Duodenal mucosa (tissue), 2 donors: ENCODE measurements around the gene RPUSD3.
"Not testable (repeated sequence)": the region's sequence is repeated elsewhere in the genome, so short reads cannot be mapped to it uniquely, and the experiment has no call there.

Source experiments
- H3K27ac ChIP-seq: one replicate; pipeline ENCODE4 v1.7.0; 2013; ENCODE audit warnings: low read depth, low read length
- H3K27me3 ChIP-seq, 2 donors: one replicate each; pipeline ENCODE4 v1.7.0; 2013; ENCODE audit warnings: low read length in 2 of 2, control low read depth in 1 of 2; ENCODE audit not compliant: insufficient read depth in 2 of 2, control insufficient read depth in 1 of 2
- H3K36me3 ChIP-seq, 2 donors: one replicate each; pipeline ENCODE4 v1.7.0; 2013; ENCODE audit warnings: low read length in 2 of 2, control low read depth in 1 of 2; ENCODE audit not compliant: insufficient read depth in 2 of 2, control insufficient read depth in 1 of 2
- H3K4me1 ChIP-seq, 2 donors: one replicate each; pipeline ENCODE4 v1.7.0; 2013; ENCODE audit warnings: low read length in 2 of 2, control low read depth in 1 of 2; ENCODE audit not compliant: insufficient read depth in 2 of 2, control insufficient read depth in 1 of 2
- H3K4me3 ChIP-seq, 2 donors: one replicate each; pipeline ENCODE4 v1.7.0; 2013; ENCODE audit warnings: low read length in 2 of 2, low read depth in 1 of 2
- H3K9ac ChIP-seq, 2 donors: one replicate each; pipeline ENCODE4 v1.7.0; 2013; ENCODE audit warnings: low read length in 2 of 2, low read depth in 1 of 2
- H3K9me3 ChIP-seq, 2 donors: one replicate each; pipeline ENCODE4 v1.7.0; 2013; ENCODE audit warnings: low read length in 2 of 2, control low read depth in 1 of 2; ENCODE audit not compliant: control insufficient read depth in 1 of 2

RPUSD3 gene

DNA sequence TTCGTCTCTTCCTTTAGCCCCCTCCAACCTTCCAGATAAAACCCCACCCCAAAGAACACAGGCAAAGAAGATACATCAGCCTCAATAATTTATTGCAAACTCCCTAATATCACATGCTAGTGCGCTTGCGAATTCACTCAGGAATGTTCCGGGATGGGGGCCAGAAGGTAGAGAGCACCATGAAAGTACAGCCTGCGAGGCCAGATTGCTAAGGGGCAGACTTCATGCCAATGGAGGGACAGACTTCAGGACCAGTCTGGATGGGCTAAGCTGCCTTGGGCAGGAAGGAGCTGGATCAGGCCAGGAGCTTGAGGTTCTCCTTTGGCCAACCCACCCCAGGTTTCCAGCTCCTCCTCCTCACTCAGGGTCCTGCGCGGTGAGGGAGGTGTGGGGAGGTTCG lies 22.8 kb upstream of the RPUSD3 start:
- Histone ChIP-seq H3K27ac (no peak overlapping the region), H3K9ac (no peak overlapping the region), H3K4me1 (peaks cover 0 to 5% of the 10 kb centered on the region in 2 donors)

DNA sequence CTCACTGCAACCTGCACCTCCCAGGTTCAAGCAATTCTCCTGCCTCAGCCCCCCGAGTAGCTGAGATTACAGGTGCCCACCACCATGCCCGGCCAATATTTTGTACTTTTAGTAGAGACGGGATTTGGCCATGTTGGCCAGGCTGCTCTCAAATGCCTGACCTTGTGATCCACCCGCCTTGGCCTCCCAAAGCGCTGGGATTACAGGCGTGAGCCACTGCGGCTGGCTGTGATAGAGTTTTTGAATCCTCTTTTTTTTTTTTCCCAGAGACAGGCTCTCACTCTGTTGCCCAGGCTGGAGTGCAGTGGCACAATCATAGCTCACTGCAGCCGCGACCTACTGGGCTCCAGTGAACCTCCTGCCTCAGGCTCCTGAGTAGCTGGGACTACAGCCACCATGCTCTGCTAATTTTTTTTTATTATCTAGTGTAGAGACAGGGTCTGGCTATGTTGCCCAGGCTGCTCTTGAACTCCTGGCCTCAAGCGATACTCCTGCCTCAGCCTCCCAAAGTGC lies 21.4 kb upstream of the RPUSD3 start:
- not testable (repeated sequence) for H3K9me3 ChIP-seq, H3K27me3 ChIP-seq, H3K36me3 ChIP-seq, H3K4me1 ChIP-seq, H3K4me3 ChIP-seq, H3K27ac ChIP-seq, H3K9ac ChIP-seq

More for the DNA sequence above, 22.8 kb upstream of the RPUSD3 start:
- Histone ChIP-seq H3K4me3 (no peak overlapping the region), H3K27me3 (no peaks in the 10 kb centered on the region), H3K36me3 (no peaks in the 10 kb centered on the region), H3K9me3 (no peaks in the 10 kb centered on the region)

DNA sequence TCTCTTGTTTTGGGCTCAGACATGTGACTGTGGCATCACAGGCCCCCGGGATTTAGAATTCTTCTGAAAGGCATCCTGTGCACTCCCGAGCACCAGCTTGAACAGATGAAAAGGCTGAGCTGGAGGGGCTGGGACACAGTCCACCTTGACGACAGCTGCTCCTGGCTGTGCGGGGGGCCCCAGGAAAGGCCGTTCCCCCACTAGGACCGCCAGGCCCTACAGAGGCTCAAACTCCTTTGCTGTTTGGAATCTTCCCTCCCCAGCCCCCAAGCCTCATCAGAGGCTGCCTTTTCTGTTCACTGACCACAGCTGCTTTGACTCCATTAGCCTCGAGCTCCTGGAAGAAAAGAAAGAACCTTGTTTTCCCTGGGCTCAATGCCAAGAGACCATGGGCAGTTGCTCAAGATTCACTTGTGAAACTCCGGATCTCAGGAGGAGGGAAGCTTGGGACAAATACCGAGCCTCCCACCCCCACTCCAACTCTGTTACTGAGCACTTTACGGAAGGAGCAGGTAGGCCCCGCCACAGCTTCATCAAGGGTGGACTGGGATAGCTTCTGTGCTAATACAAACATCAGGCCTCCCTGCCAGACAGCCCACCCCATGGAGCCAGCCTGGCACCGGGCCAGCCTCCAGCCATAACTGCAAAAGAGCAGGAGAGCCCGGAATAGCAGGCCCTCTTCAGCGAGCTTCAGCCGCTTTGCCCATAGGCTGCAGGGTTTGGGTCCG lies 20.6 kb upstream of the RPUSD3 start:
- peaks cover 0 to 5% of the 10 kb centered on the region in 2 donors for H3K4me1 ChIP-seq
- peak overlapping the region; percentile 20 for H3K27ac ChIP-seq
- H3K36me3 ChIP-seq, result no peaks in the 10 kb centered on the region
- no peaks in the 10 kb centered on the region for H3K27me3 ChIP-seq
- H3K9ac ChIP-seq, result no peak overlapping the region
- no peaks in the 10 kb centered on the region for H3K9me3 ChIP-seq
- H3K4me3 ChIP-seq, result no peak overlapping the region

DNA sequence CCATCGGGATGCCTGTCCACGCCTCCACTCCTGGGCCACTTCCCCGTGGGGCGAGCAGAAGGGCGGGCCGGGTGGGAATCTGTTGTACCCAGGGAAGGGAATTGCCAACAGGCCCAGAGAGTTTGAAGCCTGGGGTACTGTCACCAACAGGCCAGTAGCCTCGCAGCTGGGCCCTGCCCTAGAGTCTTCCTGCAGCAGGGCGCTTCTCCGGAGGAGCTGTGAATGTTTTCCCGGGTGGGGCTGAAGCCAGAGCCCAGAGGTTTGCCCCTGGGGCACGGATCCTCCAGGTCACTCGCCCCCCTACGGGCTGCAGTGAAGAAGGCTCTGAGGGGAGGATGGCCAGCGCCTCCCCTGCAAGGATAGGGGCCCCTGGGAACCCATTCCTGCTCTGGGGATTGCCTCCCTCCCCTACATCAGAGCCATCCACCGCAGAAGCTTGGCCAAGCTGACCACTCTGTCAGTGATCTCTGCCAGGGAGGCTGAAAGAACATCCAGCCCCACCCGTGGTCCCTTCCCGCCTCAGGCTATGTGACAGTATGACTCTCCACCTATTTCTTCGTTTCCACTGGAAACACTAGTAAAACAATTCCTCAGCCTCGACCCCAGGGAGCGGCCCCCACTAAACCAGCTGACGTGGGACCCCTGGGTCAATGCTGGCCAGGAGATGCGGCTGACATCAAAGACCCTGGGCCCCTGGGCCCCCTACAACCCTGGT lies 19.4 kb upstream of the RPUSD3 start:
- Histone ChIP-seq H3K27me3 (no peaks in the 10 kb centered on the region), H3K27ac (no peak overlapping the region), H3K36me3 (no peaks in the 10 kb centered on the region), H3K4me3 (peak overlapping the region; percentile 35 to 60), H3K9ac (peak overlapping the region in 1 of 2 donors; percentile 25), H3K4me1 (peaks cover 0 to 5% of the 10 kb centered on the region in 2 donors), H3K9me3 (no peaks in the 10 kb centered on the region)

DNA sequence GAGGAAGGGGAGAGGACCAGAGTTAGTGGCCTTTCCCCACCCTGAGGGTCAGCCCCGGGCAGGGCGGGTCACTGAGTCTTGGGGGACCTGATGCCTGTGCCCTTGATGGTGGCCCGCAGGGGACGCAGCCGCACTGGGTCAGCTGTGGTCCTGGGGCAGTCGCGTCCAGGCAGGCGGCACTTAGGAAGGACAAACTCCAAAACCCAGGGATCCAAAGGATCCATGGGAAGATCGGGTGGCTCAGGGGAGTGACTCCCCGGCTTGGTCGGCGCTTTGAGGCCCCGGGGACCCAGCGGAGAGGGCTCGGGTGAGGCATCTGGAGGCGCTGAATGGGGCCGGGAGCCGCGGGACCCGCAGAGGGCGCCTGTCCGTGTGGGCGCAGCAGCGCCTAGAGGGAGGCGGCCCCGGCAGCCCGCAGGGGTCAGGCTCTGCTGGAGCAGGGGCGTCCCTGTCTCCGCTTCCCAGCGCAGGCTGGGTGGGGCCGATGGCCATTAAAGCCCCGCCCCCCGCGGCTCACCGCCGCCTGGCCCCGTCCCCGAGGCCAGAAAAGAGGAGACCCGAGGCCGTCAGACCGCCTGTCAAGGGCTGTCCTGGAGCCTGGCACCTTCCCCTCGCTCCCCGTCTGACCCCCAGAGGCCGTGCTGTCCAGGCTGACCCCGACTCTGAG lies 18.7 kb upstream of the RPUSD3 start:
- H3K36me3 ChIP-seq, result no peaks in the 10 kb centered on the region
- peak overlapping the region; percentile 35 to 60 for H3K4me3 ChIP-seq
- no peaks in the 10 kb centered on the region for H3K9me3 ChIP-seq
- no peaks in the 10 kb centered on the region for H3K27me3 ChIP-seq
- H3K9ac ChIP-seq, result peak overlapping the region in 1 of 2 donors; percentile 25
- H3K27ac ChIP-seq, result no peak overlapping the region
- H3K4me1 ChIP-seq, result peaks cover 0 to 5% of the 10 kb centered on the region in 2 donors

DNA sequence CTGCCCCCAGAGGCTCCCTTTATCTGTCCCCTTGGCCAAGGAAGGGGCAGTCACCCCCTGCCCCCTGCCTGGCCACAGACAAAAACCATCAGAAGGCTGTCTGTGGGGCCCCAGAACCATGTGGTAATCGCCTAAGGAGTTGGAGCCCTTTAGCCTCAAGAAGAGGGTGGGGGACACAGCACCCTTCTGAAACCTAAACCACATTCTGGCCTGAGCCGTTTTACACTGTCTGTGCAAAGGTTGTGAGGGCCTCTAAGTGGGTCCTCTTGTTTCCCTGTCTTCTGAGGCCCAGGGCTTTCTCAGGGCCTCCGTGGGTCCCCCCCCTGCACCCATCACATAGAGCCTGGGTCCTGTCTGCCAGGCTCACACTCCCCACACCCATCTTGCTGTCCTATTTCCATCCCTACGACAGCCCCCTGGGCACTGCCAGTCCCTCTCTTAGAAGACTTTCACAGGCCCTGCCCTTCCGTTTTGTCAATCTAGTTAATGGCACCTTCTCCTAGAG lies 17.9 kb upstream of the RPUSD3 start:
- Histone ChIP-seq H3K9me3 (no peaks in the 10 kb centered on the region), H3K4me1 (peaks cover 0 to 5% of the 10 kb centered on the region in 2 donors), H3K36me3 (no peaks in the 10 kb centered on the region), H3K9ac (no peak overlapping the region), H3K27ac (no peak overlapping the region), H3K27me3 (no peaks in the 10 kb centered on the region), H3K4me3 (no peak overlapping the region)

DNA sequence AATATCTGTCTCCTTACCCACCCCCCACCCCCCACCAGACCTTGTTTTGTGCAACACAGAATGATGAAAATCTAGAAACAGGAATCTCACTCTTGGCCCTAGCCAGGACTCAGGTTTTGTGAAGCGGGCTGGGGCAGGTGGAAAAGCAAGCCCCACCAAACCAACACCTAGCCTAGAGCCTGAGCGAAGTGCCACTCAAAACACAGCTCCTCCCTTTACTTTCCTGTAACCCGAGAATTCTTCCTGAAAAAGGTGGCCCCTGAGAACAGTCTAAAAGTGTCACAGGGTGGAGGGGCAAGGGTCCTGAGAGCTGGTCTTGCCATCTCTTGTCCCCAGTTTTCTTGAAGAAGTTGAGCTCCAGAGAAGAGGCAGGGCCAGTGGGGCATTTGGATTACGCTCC lies 17.4 kb upstream of the RPUSD3 start:
- no peaks in the 10 kb centered on the region for H3K9me3 ChIP-seq
- H3K27me3 ChIP-seq, result no peaks in the 10 kb centered on the region
- peaks cover 0 to 5% of the 10 kb centered on the region in 2 donors for H3K4me1 ChIP-seq
- H3K36me3 ChIP-seq, result no peaks in the 10 kb centered on the region
- no peak overlapping the region for H3K27ac ChIP-seq
- H3K9ac ChIP-seq, result no peak overlapping the region
- no peak overlapping the region for H3K4me3 ChIP-seq

DNA sequence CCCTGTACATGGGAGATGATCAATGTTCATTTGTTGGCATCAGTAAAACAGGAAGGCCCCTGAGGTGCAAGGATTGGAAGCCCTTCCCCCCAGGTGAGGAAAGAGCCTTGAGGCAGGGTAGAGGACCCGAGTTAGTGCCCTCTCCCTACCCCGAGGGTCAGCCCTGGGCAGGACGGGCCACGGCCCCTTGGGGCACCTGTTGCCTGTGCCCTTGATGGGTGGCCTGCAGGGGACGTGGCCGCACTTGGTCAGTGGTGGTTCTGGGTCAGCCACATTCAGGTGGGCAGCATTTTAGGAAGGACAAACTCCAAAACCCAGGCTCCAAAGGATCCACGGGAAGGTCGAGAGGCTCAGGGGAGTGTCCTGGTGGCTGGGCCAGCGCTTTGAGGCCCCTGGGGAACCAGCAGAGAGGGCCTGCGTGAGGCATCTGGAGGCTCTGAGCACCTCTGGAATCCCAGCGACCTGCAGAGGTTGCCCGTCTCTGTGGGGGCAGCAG lies 15.8 kb upstream of the RPUSD3 start:
- H3K4me1 ChIP-seq, result peaks cover 0 to 5% of the 10 kb centered on the region in 2 donors

DNA sequence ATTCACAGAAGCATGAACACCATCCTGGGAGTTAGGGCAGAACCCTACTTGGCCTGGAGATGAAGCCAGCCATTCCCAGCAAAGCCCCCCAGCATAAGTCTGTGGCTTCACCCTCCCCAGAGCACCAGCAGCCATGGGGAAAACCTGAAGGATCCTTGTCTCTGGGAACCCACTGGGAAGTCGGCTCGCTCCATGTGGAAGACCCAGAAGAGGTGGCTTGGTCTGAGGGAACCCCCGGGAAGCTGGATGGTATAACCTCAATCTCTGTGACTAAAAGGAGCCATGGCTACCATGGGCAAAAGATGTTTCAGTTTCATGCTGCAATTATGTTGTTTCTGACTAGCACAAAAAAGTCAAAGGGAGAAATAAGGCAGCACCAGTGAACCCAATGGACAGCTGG lies 11.8 kb upstream of the RPUSD3 start:
- Histone ChIP-seq H3K4me3 (no peak overlapping the region), H3K27me3 (no peaks in the 10 kb centered on the region), H3K27ac (no peak overlapping the region), H3K9me3 (no peaks in the 10 kb centered on the region), H3K36me3 (no peaks in the 10 kb centered on the region), H3K4me1 (peaks cover 0 to 10% of the 10 kb centered on the region in 2 donors), H3K9ac (no peak overlapping the region)

More for the DNA sequence above, 15.8 kb upstream of the RPUSD3 start:
- Histone ChIP-seq H3K36me3 (no peaks in the 10 kb centered on the region), H3K27ac (no peak overlapping the region), H3K9ac (no peak overlapping the region), H3K27me3 (no peaks in the 10 kb centered on the region), H3K4me3 (no peak overlapping the region), H3K9me3 (no peaks in the 10 kb centered on the region)
